BLaER1 (cell line): Measurements from ENCODE around the gene SIGLEC1.

Experiments
- H3K27ac ChIP-seq: shearing (Covaris generic); formaldehyde crosslinking; 2 replicates; pipeline ENCODE4 v1.8.1; 2022
- H3K27me3 ChIP-seq: shearing (Covaris generic); formaldehyde crosslinking; 2 replicates; pipeline ENCODE4 v1.8.1; 2022
- H3K36me3 ChIP-seq: shearing (Covaris generic); formaldehyde crosslinking; 2 replicates; pipeline ENCODE4 v1.8.1; 2022
- H3K4me1 ChIP-seq: shearing (Covaris generic); formaldehyde crosslinking; 2 replicates; pipeline ENCODE4 v1.8.1; 2022
- H3K4me2 ChIP-seq: shearing (Covaris generic); formaldehyde crosslinking; 2 replicates; pipeline ENCODE4 v1.8.1; 2022
- H3K4me3 ChIP-seq: shearing (Covaris generic); formaldehyde crosslinking; 2 replicates; pipeline ENCODE4 v1.8.1; 2022
- H3K9ac ChIP-seq: shearing (Covaris generic); formaldehyde crosslinking; 2 replicates; pipeline ENCODE4 v1.8.1; 2022
- H3K9me3 ChIP-seq: shearing (Covaris generic); formaldehyde crosslinking; 2 replicates; pipeline ENCODE4 v1.8.1; 2022
- H4K20me1 ChIP-seq: shearing (Covaris generic); formaldehyde crosslinking; 2 replicates; pipeline ENCODE4 v1.8.1; 2022
- Cebpa-rat ChIP-seq: shearing (Covaris generic); IDR thresholded peaks from 2 replicates; pipeline ENCODE4 v1.8.1; 2022

SIGLEC1 gene

GRCh38 chr20:3719046-3719445, 6.6 kb upstream of the SIGLEC1 start:
- Histone ChIP-seq H3K4me3 (no peak overlapping the region), H3K9ac (no peak overlapping the region), H3K9me3 (no peaks in the 10 kb centered on the region), H4K20me1 (no peaks in the 10 kb centered on the region), H3K4me2 (no peak overlapping the region), H3K27me3 (no peaks in the 10 kb centered on the region), H3K36me3 (no peaks in the 10 kb centered on the region), H3K27ac (no peak overlapping the region), H3K4me1 (peaks cover 23% of the 10 kb centered on the region)
- no peak for TF ChIP-seq Cebpa-rat

- no peak overlapping the region for H3K27ac ChIP-seq
Measured at GRCh38 chr20:3716195-3716834, 3.9 kb upstream of the SIGLEC1 start.

GRCh38 chr20:3714092-3714491, 1.7 kb upstream of the SIGLEC1 start:
- H3K4me3 ChIP-seq: no peak overlapping the region
- H3K4me1 ChIP-seq: peaks cover 20% of the 10 kb centered on the region
- no peaks in the 10 kb centered on the region for H3K9me3 ChIP-seq
- H3K36me3 ChIP-seq: no peaks in the 10 kb centered on the region
- no peak overlapping the region for H3K9ac ChIP-seq
- no peak for TF ChIP-seq Cebpa-rat
- no peaks in the 10 kb centered on the region for H4K20me1 ChIP-seq
- H3K27ac ChIP-seq: no peak overlapping the region
- no peaks in the 10 kb centered on the region for H3K27me3 ChIP-seq
- no peak overlapping the region for H3K4me2 ChIP-seq

More at GRCh38 chr20:3716195-3716834, 3.9 kb upstream of the SIGLEC1 start:
- H3K9me3 ChIP-seq: no peaks in the 10 kb centered on the region
- H4K20me1 ChIP-seq: no peaks in the 10 kb centered on the region
- TF ChIP-seq Cebpa-rat: no peak
- H3K4me2 ChIP-seq: no peak overlapping the region
- H3K36me3 ChIP-seq: no peaks in the 10 kb centered on the region
- no peaks in the 10 kb centered on the region for H3K27me3 ChIP-seq
- H3K9ac ChIP-seq: no peak overlapping the region
- H3K4me1 ChIP-seq: peaks cover 30% of the 10 kb centered on the region
- no peak overlapping the region for H3K4me3 ChIP-seq

- no peak overlapping the region for H3K4me2 ChIP-seq
- no peak overlapping the region for H3K9ac ChIP-seq
- H3K9me3 ChIP-seq: no peaks in the 10 kb centered on the region
- no peak for TF ChIP-seq Cebpa-rat
- H3K4me1 ChIP-seq: peaks cover 17% of the 10 kb centered on the region
- H3K4me3 ChIP-seq: no peak overlapping the region
- H3K27ac ChIP-seq: no peak overlapping the region
- H3K27me3 ChIP-seq: no peaks in the 10 kb centered on the region
- no peaks in the 10 kb centered on the region for H4K20me1 ChIP-seq
- no peaks in the 10 kb centered on the region for H3K36me3 ChIP-seq
Measured at GRCh38 chr20:3711484-3711941, 887 bp downstream of the SIGLEC1 start.

GRCh38 chr20:3710703-3711483, 1.5 kb downstream of the SIGLEC1 start:
- Histone ChIP-seq H3K4me3 (no peak overlapping the region), H3K27ac (no peak overlapping the region), H3K4me2 (peak overlapping the region; percentile 35; the same call in 1 of the 2 replicates)

GRCh38 chr20:3710011-3710466, 2.4 kb downstream of the SIGLEC1 start:
- Histone ChIP-seq H3K36me3 (no peaks in the 10 kb centered on the region), H3K4me1 (peaks cover 17% of the 10 kb centered on the region), H3K4me3 (no peak overlapping the region), H3K9me3 (no peaks in the 10 kb centered on the region), H4K20me1 (no peaks in the 10 kb centered on the region), H3K4me2 (peak overlapping the region; percentile 35; the same call in 1 of the 2 replicates), H3K9ac (no peak overlapping the region), H3K27ac (no peak overlapping the region), H3K27me3 (no peaks in the 10 kb centered on the region)
- no peak for TF ChIP-seq Cebpa-rat

More at GRCh38 chr20:3710703-3711483, 1.5 kb downstream of the SIGLEC1 start:
- Histone ChIP-seq H4K20me1 (no peaks in the 10 kb centered on the region), H3K9me3 (no peaks in the 10 kb centered on the region), H3K4me1 (peaks cover 17% of the 10 kb centered on the region), H3K27me3 (no peaks in the 10 kb centered on the region), H3K9ac (no peak overlapping the region), H3K36me3 (no peaks in the 10 kb centered on the region)
- TF ChIP-seq Cebpa-rat: no peak

- H3K4me1 ChIP-seq: peaks cover 14% of the 10 kb centered on the region
- H3K9me3 ChIP-seq: no peaks in the 10 kb centered on the region
- no peak for TF ChIP-seq Cebpa-rat
- H4K20me1 ChIP-seq: no peaks in the 10 kb centered on the region
- no peak overlapping the region for H3K27ac ChIP-seq
- no peaks in the 10 kb centered on the region for H3K27me3 ChIP-seq
- H3K36me3 ChIP-seq: no peaks in the 10 kb centered on the region
- H3K4me2 ChIP-seq: no peak overlapping the region
- H3K4me3 ChIP-seq: no peak overlapping the region
- H3K9ac ChIP-seq: no peak overlapping the region
Measured at GRCh38 chr20:3707508-3707899, 4.9 kb downstream of the SIGLEC1 start.

- H3K4me2 ChIP-seq: no peak overlapping the region
- H3K9me3 ChIP-seq: no peaks in the 10 kb centered on the region
- H3K27ac ChIP-seq: no peak overlapping the region
- no peak for TF ChIP-seq Cebpa-rat
- H4K20me1 ChIP-seq: no peaks in the 10 kb centered on the region
- peaks cover 11% of the 10 kb centered on the region for H3K4me1 ChIP-seq
- H3K27me3 ChIP-seq: no peaks in the 10 kb centered on the region
- H3K9ac ChIP-seq: no peak overlapping the region
- no peaks in the 10 kb centered on the region for H3K36me3 ChIP-seq
- no peak overlapping the region for H3K4me3 ChIP-seq
Measured at GRCh38 chr20:3706774-3707507, 5.5 kb downstream of the SIGLEC1 start.

- no peaks in the 10 kb centered on the region for H4K20me1 ChIP-seq
- H3K36me3 ChIP-seq: no peaks in the 10 kb centered on the region
- TF ChIP-seq Cebpa-rat: no peak
- H3K27me3 ChIP-seq: no peaks in the 10 kb centered on the region
- H3K27ac ChIP-seq: no peak overlapping the region
- H3K9ac ChIP-seq: no peak overlapping the region
- H3K4me3 ChIP-seq: no peak overlapping the region
- H3K4me1 ChIP-seq: peaks cover 11% of the 10 kb centered on the region
- H3K9me3 ChIP-seq: no peaks in the 10 kb centered on the region
- no peak overlapping the region for H3K4me2 ChIP-seq
Measured at GRCh38 chr20:3705970-3706739, 6.2 kb downstream of the SIGLEC1 start.
